ENCODE data around the gene MKRN1.

- TF ChIP-seq POLR2AphosphoS5 (IDR thresholded peaks at IDR 0.05) (no peak), POLR2A (IDR thresholded peaks at IDR 0.05; ENCODE audit: low read depth) (no peak)
These were observed 60.7 kb downstream of the MKRN1 start for GRCh38 chr7:140418653-140419052.

Measured in esophagus muscularis mucosa (tissue), 2 donors.